NCI-H526 (cell line): ENCODE results near the gene CADPS2.

Experiments used
- DNase-seq, 2 experiments: peaks; one replicate each; lab custom pipeline; 2025; lab: John Stamatoyannopoulos, UW

Gene CADPS2

GRCh38 chr7:122604251-122604650 lies 282.0 kb downstream of the CADPS2 start:
- no peak for DNase-seq

- DNase-seq: no peak
These were observed 283.5 kb downstream of the CADPS2 start for GRCh38 chr7:122602800-122603199.

- DNase-seq: no peak
These were observed 285.6 kb downstream of the CADPS2 start for GRCh38 chr7:122600630-122601029.

DNA sequence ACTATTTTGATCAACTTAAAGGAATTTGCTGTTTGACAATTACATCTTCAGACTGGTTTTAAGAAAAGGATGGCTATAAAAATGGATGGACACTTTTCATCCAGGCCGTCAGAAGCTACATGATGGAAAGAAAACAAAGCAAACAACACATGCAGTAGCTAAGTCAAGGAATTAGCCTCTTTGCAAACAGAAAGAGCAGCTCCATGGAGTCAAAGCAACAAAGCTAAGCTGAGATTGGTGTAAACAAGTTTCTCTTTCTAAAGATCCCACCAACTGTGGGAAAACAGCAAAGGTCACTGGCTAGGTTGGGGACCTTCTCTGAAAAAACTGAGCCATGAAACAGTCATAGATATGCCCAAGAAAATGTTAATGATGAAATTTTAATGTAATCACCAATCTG lies 286.2 kb downstream of the CADPS2 start:
- DNase-seq: no peak

DNA sequence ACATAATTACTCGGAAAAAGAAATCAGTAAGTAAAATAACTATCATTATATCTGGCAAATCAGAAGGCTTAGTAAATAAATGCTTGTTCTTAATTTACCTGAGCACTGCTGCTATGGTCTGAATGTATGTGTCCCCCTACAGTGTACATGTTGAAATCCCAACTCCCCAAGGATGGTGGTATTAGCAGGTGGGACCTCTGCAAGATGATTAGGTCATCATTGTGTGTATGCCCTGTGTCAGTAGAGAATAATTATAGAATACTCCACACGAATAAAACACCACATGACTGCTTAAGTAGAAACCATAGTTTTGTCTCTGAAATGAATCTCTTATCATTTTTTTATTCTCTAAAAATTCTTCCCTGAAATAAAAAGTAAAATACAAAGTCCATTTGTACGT lies 289.0 kb downstream of the CADPS2 start:
- DNase-seq: no peak

- DNase-seq: no peak
These were observed 290.4 kb downstream of the CADPS2 start for GRCh38 chr7:122595885-122596284.

- no peak for DNase-seq
These were observed 297.6 kb downstream of the CADPS2 start for GRCh38 chr7:122588621-122589020.

DNA sequence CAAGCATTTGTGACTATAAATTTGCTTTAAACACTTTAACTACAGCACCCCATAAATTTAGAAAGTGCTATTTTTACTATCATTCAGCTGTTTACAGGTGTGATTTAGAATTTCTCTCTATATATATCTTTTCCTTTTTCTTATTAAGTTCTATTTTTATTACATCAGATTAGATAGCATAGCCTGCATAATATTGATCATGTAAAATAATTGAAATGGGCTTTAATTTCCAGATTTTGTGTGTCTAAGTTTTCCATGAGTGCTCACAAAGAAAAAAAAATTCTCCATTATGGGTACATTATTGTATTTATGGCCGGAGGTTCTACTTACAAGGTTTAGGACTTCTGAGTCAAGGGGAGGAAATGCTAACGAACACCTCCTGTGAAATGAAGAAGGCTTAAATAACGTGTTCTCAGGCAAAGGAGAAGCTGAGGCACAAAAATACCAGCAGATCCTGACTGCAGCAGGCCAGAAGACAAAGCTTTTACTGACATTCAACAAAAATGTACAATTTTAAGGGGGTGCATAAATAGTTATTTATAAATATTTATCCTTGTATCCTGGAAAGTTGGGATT lies 301.5 kb downstream of the CADPS2 start:
- no peak for DNase-seq

GRCh38 chr7:122578350-122578749 lies 307.9 kb downstream of the CADPS2 start:
- DNase-seq: no peak

- no peak for DNase-seq
These were observed 308.7 kb downstream of the CADPS2 start for GRCh38 chr7:122577449-122578003.

DNA sequence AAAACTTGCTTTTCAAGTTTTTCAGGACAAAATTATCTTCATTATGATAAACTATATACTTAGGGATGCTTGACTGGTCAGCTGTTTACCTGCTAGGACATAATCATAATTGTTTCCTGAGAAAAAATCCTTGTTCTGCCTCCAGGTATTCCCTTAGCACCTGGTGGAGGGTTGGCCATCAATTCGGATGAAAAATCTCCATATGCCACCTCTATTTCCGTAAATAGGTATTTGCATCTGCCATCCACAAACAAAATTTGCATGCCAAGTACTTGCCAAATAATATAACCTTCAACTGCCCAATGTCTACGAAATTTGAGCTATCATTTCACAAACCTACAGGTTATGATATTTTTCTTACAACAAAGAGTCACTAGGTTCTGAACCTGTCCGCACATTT lies 313.6 kb downstream of the CADPS2 start:
- DNase-seq: peak; percentile 20 to 41

DNA sequence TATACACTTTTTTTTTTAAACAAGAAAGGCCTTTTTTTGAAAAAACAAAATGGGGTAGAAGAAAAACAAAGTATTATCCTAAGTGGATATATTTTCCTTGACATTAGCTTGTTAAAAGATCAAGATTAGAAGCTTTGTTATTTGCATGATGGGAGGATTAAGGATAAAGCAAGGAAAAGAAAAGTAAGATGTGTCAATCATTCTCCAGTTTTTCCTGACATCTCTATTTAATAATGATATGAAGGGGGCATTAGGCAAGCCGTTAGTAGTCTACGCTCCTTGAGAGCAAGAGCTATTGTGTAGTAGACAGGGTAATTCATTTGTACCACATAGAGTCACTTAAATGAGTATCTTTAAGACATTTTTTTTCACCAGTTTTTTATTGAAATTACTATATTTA lies 324.9 kb downstream of the CADPS2 start:
- no peak for DNase-seq

- DNase-seq: no peak
These were observed 329.3 kb downstream of the CADPS2 start for GRCh38 chr7:122556873-122557542.

DNA sequence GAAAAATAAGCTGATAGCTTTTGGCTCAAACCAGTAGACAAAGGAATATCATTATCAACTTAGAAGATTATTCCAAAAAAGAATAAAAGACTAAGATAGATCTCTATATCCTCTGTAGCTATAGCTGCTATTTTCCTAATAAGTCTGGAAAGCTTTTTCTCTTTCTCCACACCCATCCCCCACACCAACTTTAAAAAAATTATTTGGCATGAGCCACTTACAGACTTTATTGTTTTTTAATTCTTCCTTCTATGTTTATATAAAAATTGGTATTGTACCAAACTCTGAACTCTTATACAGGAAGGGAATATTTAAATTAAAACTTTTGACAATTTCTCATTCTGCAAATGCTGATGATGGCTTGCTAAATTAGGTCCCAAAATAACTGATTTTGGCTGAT lies 330.0 kb downstream of the CADPS2 start:
- no peak for DNase-seq

DNA sequence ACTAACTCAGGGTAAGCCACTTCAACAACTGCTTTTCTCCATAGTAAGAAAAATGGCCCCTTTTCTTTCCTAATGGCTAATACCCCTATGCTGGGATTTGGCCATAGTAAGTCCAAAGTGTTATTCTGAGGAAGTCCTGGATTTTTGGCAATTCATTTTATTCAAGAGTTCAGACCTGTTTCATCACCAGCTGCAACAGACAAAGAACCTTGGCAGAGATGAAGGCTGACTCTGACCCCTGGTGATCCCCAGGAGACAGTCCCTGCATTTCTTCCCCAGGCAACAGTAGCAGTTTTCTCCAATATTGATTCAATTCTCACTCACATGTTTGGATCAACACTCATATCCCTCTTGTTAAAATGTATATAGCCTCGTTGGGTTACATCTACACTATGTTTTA lies 332.5 kb downstream of the CADPS2 start:
- no peak for DNase-seq

GRCh38 chr7:122552769-122553168 lies 333.5 kb downstream of the CADPS2 start:
- no peak for DNase-seq

DNA sequence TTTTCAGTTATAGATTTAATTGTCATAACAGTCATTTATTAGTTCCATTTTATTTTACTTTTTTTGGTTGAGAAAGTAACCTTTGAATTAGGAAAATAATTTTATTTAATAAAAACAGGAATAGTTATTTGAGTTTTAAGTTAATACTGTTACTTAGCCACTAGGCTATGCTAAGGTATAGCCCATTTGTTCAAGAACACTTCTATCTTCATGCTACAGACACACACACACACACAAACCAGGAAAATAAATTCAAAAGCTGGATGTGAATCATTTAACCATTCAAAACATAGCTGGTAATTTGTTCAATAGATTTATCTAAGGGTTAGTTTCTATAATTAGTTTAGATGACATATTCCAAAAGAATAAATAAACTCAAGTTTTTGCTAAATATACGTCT lies 335.7 kb downstream of the CADPS2 start:
- no peak for DNase-seq

DNA sequence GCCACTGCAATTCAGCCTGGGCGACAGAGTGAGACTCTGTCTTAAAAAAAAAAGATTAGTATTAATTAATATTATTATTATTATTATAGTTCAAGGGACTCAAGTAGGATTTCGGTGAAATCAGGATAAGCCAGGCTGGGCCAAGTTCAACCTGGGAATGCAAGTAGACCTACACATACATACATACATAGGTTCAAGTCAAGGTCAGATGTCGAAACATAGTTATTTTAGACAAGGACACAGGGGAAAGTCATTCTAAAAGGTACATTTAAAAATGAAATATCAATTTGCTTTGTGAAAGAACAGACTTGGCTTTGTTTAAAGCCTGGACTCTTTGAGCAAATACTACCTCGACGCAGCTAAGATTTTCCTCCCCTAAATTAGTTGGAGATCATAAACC lies 336.7 kb downstream of the CADPS2 start:
- no peak for DNase-seq

- DNase-seq: no peak
These were observed 339.8 kb downstream of the CADPS2 start for GRCh38 chr7:122546496-122546895.

DNA sequence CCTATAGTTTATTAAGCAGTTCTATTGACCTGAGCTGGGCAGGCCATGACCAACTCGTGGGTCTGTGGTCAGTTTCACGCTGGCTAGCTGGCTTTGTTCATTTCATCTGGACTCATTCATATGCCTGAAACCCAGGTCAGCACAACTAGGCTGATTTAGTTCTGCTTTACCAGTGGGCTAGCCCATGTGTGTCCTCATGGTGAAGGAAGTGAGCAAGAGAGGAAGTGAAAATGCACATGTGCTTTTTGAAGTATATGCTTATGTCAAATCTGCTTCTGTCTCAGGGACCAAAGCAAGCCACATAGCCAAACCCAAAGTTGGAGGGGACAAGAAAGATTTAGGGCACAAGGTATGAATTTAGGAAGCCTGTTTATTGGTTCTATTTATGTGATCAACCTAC lies 341.8 kb downstream of the CADPS2 start:
- no peak for DNase-seq

DNA sequence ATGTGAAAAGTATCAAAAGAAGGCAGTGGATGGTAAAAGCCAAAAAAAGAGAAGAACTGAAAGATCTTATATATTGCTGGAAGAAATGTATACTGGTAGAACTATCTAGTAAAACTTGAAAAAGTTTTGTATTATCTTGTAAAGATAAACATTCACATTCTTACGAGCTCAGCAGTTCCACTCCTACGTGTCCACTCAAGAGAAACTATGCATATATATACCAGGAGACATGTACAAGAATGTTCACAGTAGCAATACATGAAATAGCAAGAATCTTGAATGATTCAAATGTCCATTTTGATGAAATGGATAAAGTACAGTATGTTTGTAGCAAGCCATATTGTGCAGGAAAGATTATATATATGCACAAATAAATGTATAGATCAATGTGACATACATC lies 342.4 kb downstream of the CADPS2 start:
- DNase-seq: no peak

DNA sequence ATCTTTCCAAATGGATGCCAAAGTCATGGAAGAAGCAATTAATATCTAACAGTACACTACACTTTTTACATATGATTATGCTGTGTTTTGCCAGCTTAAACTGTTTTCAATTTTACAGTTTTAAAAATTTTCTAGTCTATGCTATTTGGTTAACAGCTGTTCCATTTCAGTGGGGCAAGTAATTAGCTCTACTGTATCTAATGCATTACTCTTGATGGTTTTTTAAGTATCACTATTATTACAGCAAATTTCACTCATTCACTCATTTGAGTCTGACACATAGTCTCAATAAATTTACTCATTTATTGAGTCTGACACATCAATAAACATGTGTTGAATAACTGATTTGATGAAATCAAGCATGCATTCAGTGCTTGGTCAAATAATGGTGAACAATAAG lies 343.1 kb downstream of the CADPS2 start:
- no peak for DNase-seq

- DNase-seq: no peak
These were observed 351.2 kb downstream of the CADPS2 start for GRCh38 chr7:122535086-122535485.
